SK-N-SH (cell line): Measurements from ENCODE around the gene ULK1. TPM values are rescaled to one million over a fixed set of nuclear protein-coding genes. Genes with fewer than 3 reads are reported as not detected.

Experiments used
- CTCF ChIA-PET: fragments of 300-600, 350-600 bp; formaldehyde crosslinking; extraction: SDS; loops from one replicate; lab custom pipeline; 2021; lab: Yijun Ruan, JAX
- POLR2A ChIA-PET: fragments of 350-600 bp; sonication (Branson Sonifier 250); formaldehyde crosslinking; extraction: SDS; loops from one replicate; lab custom pipeline; 2020; ENCODE audit warnings: antibody characterized with exemption, inconsistent platforms; lab: Yijun Ruan, JAX
- DNase-seq: peaks from one replicate; pipeline ENCODE4 v3.0.0; 2012
- H2AFZ ChIP-seq: fragments of 200-600 bp; sonication (generic); 2 replicates; pipeline ENCODE4 v1.8.1; 2016; ENCODE audit warnings: antibody characterized with exemption, mild to moderate bottlenecking, low read depth
- H3F3A ChIP-seq: fragments of 200-600 bp; sonication (generic); replicated peaks from 2 replicates; pipeline ENCODE3; 2016; ENCODE audit warnings: antibody characterized with exemption, mild to moderate bottlenecking; ENCODE audit not compliant: insufficient read depth
- H3K27ac ChIP-seq, 2 experiments: fragments of 200-500 bp in 1 of 2; fragments of 200-600 bp in 1 of 2; sonication (Bioruptor generic) in 1 of 2; sonication (generic), shearing (Covaris generic) in 1 of 2; 2 replicates each; pipeline versions ENCODE4 v1.5.1 to v1.6.1; 2014 to 2016; ENCODE audit warnings: low read depth in 2 of 2, inconsistent platforms in 1 of 2, low read length in 1 of 2, mild to moderate bottlenecking in 1 of 2, mixed read lengths in 1 of 2
- H3K27me3 ChIP-seq: fragments of 200-600 bp; sonication (generic), shearing (Covaris generic); 2 replicates; pipeline ENCODE4 v1.6.1; 2016; ENCODE audit warnings: mixed run types; ENCODE audit not compliant: insufficient read depth
- H3K36me3 ChIP-seq, 2 experiments: fragments of 200-500 bp in 1 of 2; fragments of 200-600 bp in 1 of 2; sonication (Bioruptor generic) in 1 of 2; sonication (generic) in 1 of 2; replicated peaks in 1 of 2; 2 replicates each; pipeline versions ENCODE3 to v1.5.1; 2014 to 2016; ENCODE audit warnings: low read length in 1 of 2, mild to moderate bottlenecking in 1 of 2; ENCODE audit not compliant: insufficient read depth in 2 of 2, control insufficient read depth in 1 of 2
- H3K4me1 ChIP-seq, 2 experiments: fragments of 200-500 bp in 1 of 2; fragments of 200-600 bp in 1 of 2; sonication (Bioruptor generic) in 1 of 2; sonication (generic), shearing (Covaris generic) in 1 of 2; 2 replicates each; pipeline versions ENCODE4 v1.5.1 to v1.6.1; 2014 to 2016; ENCODE audit warnings: low read depth in 1 of 2, low read length in 1 of 2, mixed run types in 1 of 2; ENCODE audit not compliant: insufficient read depth in 2 of 2, control insufficient read depth in 1 of 2
- H3K4me2 ChIP-seq: fragments of 200-600 bp; sonication (generic), shearing (Covaris generic); 2 replicates; pipeline ENCODE4 v1.6.1; 2017; ENCODE audit warnings: mixed run types
- H3K4me3 ChIP-seq, 2 experiments: fragments of 200-500 bp in 1 of 2; fragments of 200-600 bp in 1 of 2; sonication (Bioruptor generic) in 1 of 2; sonication (generic), shearing (Covaris generic) in 1 of 2; 2 replicates each; pipeline versions ENCODE4 v1.5.1 to v1.8.1; 2014 to 2016; ENCODE audit warnings: low read depth in 2 of 2, inconsistent platforms in 1 of 2, low read length in 1 of 2, mild to moderate bottlenecking in 1 of 2, mixed read lengths in 1 of 2, moderate library complexity in 1 of 2
- H3K79me2 ChIP-seq: fragments of 200-600 bp; sonication (generic); 2 replicates; pipeline ENCODE4 v1.8.1; 2017; ENCODE audit warnings: mild to moderate bottlenecking; ENCODE audit not compliant: insufficient read depth
- H3K9ac ChIP-seq: fragments of 200-600 bp; sonication (generic); 2 replicates; pipeline ENCODE4 v1.6.1; 2017; ENCODE audit warnings: mixed run types
- H3K9me2 ChIP-seq: fragments of 200-600 bp; sonication (generic); 2 replicates; pipeline ENCODE4 v1.6.1; 2017; ENCODE audit warnings: mixed run types
- H3K9me3 ChIP-seq: fragments of 200-600 bp; sonication (generic); 2 replicates; pipeline ENCODE4 v1.6.1; 2017; ENCODE audit warnings: mixed run types, mild to moderate bottlenecking, moderate library complexity
- H4K20me1 ChIP-seq: fragments of 200-600 bp; sonication (generic); 2 replicates; pipeline ENCODE4 v1.6.1; 2017; ENCODE audit warnings: mild to moderate bottlenecking, mixed run types; ENCODE audit not compliant: insufficient read depth
- ELF1 ChIP-seq: IDR thresholded peaks from 2 replicates; pipeline ENCODE4 v1.4.0; 2012
- EP300 ChIP-seq, 2 experiments: IDR thresholded peaks; 2 replicates each; pipeline versions ENCODE4 v1.4.0 to v1.6.1; 2012; ENCODE audit warnings: borderline replicate concordance in 1 of 2, low read depth in 1 of 2, low read length in 1 of 2
- FOXM1 ChIP-seq: IDR thresholded peaks from 2 replicates; pipeline ENCODE4 v1.4.0; 2012; ENCODE audit warnings: low read depth, mild to moderate bottlenecking
- GATA2 ChIP-seq: sonication (generic); formaldehyde crosslinking; IDR thresholded peaks from 2 replicates; pipeline ENCODE4 v1.5.0; 2020; ENCODE audit warnings: mild to moderate bottlenecking, missing genetic modification reagents
- IRF3 ChIP-seq: fragments of 150-350 bp; IDR thresholded peaks from 2 replicates; pipeline ENCODE4 v1.6.1; 2016; ENCODE audit warnings: mild to moderate bottlenecking, low read depth, low read length
- MEF2A ChIP-seq: IDR thresholded peaks from 2 replicates; pipeline ENCODE4 v1.4.0; 2012; ENCODE audit warnings: low read depth, borderline replicate concordance
- PBX3 ChIP-seq: IDR thresholded peaks from 2 replicates; pipeline ENCODE4; 2012
- RAD21 ChIP-seq: IDR thresholded peaks from 2 replicates; pipeline ENCODE4 v1.6.1; 2012; ENCODE audit warnings: mild to moderate bottlenecking, low read length
- REST ChIP-seq: IDR thresholded peaks from 2 replicates; pipeline ENCODE4 v1.6.1; 2012; ENCODE audit warnings: mild to moderate bottlenecking, low read depth, low read length, moderate library complexity
- TAF1 ChIP-seq: IDR thresholded peaks from 2 replicates; pipeline ENCODE4 v1.6.1; 2012; ENCODE audit warnings: low read depth, mild to moderate bottlenecking, low read length, moderate library complexity, borderline replicate concordance
- ZBTB33 ChIP-seq: IDR thresholded peaks from 2 replicates; pipeline ENCODE4 v1.4.0; 2012; ENCODE audit warnings: low read depth, borderline replicate concordance
- WGBS: methylation state at CpG from one replicate; pipeline ENCODE4 v1.1.6; 2017; ENCODE audit warnings: low lambda C conversion rate; 5-methylcytosine and 5-hydroxymethylcytosine counted together
- polyA plus RNA-seq, 3 experiments: library from polyadenylated mRNA; depleted of rRNA; stranded (reverse); fragments of >200 nt; gene quantifications; 2 replicates each; pipeline ENCODE4 v1.2.3, GENCODE V29; 2012

The ULK1 gene
- polyA plus RNA-seq, 1 of the 3 experiments (the other 2 are of a cell fraction): 10.7 TPM

- DNase-seq: peak; percentile 47
- POLR2A ChIA-PET: no interaction called here
- CTCF ChIA-PET: interaction anchor here (1.0 to 1.7 kb wide), 3 partner anchors 14 to 130 kb away, joined by 3 to 6 read pairs (median 3); no protein-coding TSS in a partner anchor
Measured at GRCh38 chr12:131959641-131960589, 65.5 kb downstream of the ULK1 start.

More at GRCh38 chr12:131959641-131960589, 65.5 kb downstream of the ULK1 start:
- peaks cover 15 to 18% of the 10 kb centered on the region in 2 experiments for H3K36me3 ChIP-seq
- no peak overlapping the region for H3K4me3 ChIP-seq
- H3K9ac ChIP-seq: no peak overlapping the region
- 86% methylated on average over 12 of the region's 16 CpGs for WGBS
- H3K9me2 ChIP-seq: no peaks in the 10 kb centered on the region
- H3K79me2 ChIP-seq: peaks cover 89% of the 10 kb centered on the region
- H3K4me2 ChIP-seq: no peak overlapping the region
- H3F3A ChIP-seq: peaks cover 10% of the 10 kb centered on the region
- H3K9me3 ChIP-seq: no peaks in the 10 kb centered on the region
- peaks cover 5 to 17% of the 10 kb centered on the region in 2 experiments; a peak in 2 of 4 replicates for H3K4me1 ChIP-seq
- no peaks in the 10 kb centered on the region for H3K27me3 ChIP-seq
- H4K20me1 ChIP-seq: peaks cover 86% of the 10 kb centered on the region
- H3K27ac ChIP-seq: peak overlapping the region in 1 of 2 experiments; percentile 18; a peak in 1 of 4 replicates
- no peak overlapping the region for H2AFZ ChIP-seq
- no peak for TF ChIP-seq ZBTB33
- TF ChIP-seq ELF1: no peak
- TF ChIP-seq RAD21: no peak
- no peak for TF ChIP-seq PBX3
- no peak for TF ChIP-seq IRF3
- no peak for TF ChIP-seq EP300 (IDR thresholded peaks at IDR 0.05; ENCODE audit: borderline replicate concordance in 1 of 2, low read depth in 1 of 2, low read length in 1 of 2)
- no peak for TF ChIP-seq FOXM1
- TF ChIP-seq TAF1: no peak
- TF ChIP-seq GATA2 (CRISPR knock-in tag): no peak
- TF ChIP-seq REST: no peak
- no peak for TF ChIP-seq MEF2A
- TF ChIP-seq, all 33 proteins: peak for 0
